GM13977 (cell line): ENCODE measurements around the gene RAD51B.

Experiments
- DNase-seq: peaks from one replicate; pipeline ENCODE4 v3.0.0; 2012; ENCODE audit warnings: low spot score
- CTCF ChIP-seq: IDR thresholded peaks from 2 replicates; pipeline ENCODE4 v1.5.1; 2012; ENCODE audit warnings: mild to moderate bottlenecking, control low read depth; ENCODE audit not compliant: insufficient read depth; ENCODE audit errors: extremely low read depth, missing control alignments
- in situ Hi-C: fragments of 300-500 bp; cut with MboI; formaldehyde crosslinking; loops from one replicate; pipeline ENCODE4 v1.12.0; 2022; ENCODE audit warnings: low sequenced_read_pairs, low pct_unique_long_range_greater_than_20kb, mixed read lengths, inconsistent platforms; ENCODE audit not compliant: unreplicated experiment

Gene RAD51B

GRCh38 chr14:68394764-68395143, 575.2 kb downstream of the RAD51B start:
- in situ Hi-C loops = no loop called here
- DNase-seq = no peak
- TF ChIP-seq CTCF = no peak

DNA sequence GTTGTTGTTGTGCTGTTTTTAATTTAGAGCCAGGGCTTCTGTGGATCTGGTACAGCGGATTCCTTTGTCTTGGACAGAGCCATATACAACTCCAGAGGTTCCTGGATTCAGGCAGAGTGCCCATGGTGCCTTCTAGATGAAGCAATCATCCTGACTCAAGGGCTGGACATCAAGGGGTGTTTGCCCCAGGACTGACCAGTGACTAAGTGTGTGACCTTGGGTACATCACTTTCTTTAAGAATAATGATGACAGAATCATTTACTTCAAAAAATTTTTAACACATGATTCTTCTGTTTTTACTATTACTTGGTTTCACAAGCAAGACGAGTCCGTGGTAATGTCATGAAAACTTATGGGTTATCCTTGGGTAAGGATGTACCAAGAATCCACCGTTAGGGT, 576.0 kb downstream of the RAD51B start:
- in situ Hi-C loops = no loop called here
- TF ChIP-seq CTCF = no peak
- DNase-seq = no peak

- no peak for TF ChIP-seq CTCF
- DNase-seq = no peak
- in situ Hi-C loops = no loop called here
Observed at GRCh38 chr14:68396461-68396860, 576.9 kb downstream of the RAD51B start.

DNA sequence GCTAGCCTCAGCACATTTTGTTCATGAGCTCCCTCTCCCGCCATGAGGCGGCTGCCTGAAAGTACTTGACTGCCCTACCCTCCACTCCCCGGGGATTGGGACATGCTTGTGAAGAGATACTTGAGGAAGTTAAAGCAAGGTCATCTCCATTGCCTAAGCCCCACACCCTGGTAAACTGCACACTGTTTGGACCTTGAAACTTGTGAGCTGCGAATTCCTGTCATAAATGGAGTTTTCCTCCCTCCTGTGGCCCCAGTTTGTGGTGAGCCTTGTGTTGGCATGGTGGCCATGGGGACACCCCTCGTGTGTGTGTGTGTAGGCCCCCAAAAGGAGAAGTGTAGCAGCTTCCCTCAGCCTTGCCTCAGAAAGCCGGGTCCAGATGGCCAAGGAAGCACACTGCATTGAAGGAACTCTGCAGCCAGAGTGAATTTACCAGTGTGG, 577.8 kb downstream of the RAD51B start:
- DNase-seq = no peak
- no peak for TF ChIP-seq CTCF
- in situ Hi-C loops = no loop called here

DNA sequence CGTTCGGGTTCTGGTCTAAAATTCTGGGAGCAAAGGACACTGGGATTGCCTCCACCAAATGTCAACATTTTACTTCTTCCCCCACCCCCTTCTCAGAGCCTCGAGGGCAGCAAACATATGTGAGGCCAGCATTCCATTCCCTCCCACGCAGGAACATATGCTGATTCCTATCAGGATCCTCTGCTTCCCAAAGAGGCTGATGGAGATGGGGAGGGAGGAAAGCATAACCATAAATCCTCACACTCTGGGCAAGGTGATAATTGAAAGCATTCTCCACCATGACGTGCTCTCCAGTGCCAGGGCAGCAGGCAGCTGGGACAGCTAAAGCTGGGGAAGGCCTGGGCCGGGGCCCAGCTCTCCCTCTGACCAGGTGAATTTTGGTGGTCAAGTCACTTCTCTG, 578.2 kb downstream of the RAD51B start:
- no peak for TF ChIP-seq CTCF
- DNase-seq = no peak
- in situ Hi-C loops = no loop called here

DNA sequence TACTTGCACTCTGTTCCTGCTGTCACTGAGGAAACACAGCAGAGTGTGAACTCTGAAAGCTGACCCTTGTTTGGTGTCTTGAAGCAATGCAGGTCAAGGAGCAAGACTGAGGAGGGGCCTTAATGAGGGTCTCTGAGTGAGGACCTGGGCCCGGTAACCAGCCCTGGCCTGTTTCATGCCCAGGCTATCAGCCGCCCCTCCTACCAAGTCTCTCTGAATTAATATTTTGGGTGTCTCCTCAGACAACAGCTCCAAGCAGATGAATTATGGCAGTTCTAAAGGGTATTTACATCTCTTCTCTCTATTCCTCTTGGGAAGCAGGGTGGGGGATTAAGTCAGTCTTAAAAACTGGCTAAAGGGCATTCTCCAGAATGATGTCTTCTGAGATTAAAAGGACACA, 578.8 kb downstream of the RAD51B start:
- no peak for DNase-seq
- TF ChIP-seq CTCF = no peak
- in situ Hi-C loops = no loop called here

- no peak for DNase-seq
- in situ Hi-C loops = loop anchor here (10.0 kb wide), 2 partner anchors 85 to 145 kb away; no protein-coding TSS in a partner anchor
Observed at GRCh38 chr14:68399971-68400370, 580.4 kb downstream of the RAD51B start.

More at GRCh38 chr14:68399971-68400370, 580.4 kb downstream of the RAD51B start:
- TF ChIP-seq CTCF = no peak
